Measurements from ENCODE around the gene ATP1A4.

The ATP1A4 gene

GRCh38 chr1:160114085-160114484 is 37.3 kb upstream of the ATP1A4 start:
- no peaks in the 10 kb centered on the region for H3K27me3 ChIP-seq (ENCODE audit: control insufficient read depth, insufficient read depth, low read length)
- no peak overlapping the region for H3K4me3 ChIP-seq (ENCODE audit: low read depth, low read length)
- H3K9ac ChIP-seq (ENCODE audit: low read depth, low read length): no peak overlapping the region

DNA sequence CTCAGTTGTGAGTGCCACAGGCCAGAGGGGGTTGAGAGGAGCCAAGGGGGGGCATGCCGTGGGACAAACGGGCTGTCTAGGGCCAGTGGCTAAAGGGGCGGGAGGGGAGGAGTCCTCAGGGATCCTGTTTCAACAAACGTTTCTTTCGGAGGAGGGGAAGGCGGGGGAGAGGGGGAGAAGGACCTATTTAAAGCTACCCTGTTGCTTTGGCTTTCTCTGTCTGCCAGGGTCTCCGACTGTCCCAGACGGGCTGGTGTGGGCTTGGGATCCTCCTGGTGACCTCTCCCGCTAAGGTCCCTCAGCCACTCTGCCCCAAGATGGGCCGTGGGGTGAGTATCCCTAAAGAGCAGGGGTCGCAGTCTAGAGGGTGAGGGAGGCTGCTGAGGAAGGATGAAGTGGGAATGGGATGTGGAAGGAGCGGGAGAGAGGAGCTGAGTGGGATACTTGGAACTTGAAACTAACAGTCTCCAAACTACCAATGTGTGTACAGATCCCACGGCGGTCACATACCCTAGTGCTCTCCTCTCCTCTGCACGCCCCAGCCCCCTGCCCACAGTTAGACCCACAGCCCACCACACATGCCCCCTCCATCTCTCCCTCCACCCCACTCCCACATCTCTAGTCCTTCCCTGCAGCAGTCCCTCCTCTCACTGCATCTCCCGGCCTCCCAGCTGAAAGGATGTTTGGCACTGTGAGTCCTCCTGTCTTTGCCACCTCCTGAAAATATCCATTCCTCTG is 35.7 kb upstream of the ATP1A4 start, which contains the start of gene ATP1A2:
ATP1A2 (plus strand) TSS at position 215 of the 738 bp plus-strand sequence; CDS start at position 318, 103 bp downstream.
- Histone ChIP-seq H3K4me3 (ENCODE audit: low read depth, low read length) (peak within 1 kb of the TSS; percentile 58), H3K27me3 (ENCODE audit: control insufficient read depth, insufficient read depth, low read length) (no peaks in the 10 kb centered on the region), H3K9ac (ENCODE audit: low read depth, low read length) (peak within 1 kb of the TSS; percentile 16), H3K36me3 (ENCODE audit: control insufficient read depth, insufficient read depth, low read length) (peaks cover 2% of the 10 kb centered on the region), H3K4me1 (ENCODE audit: control insufficient read depth, insufficient read depth, low read length) (peaks cover 27% of the 10 kb centered on the region), H3K9me3 (ENCODE audit: control insufficient read depth, insufficient read depth, low read length) (no peaks in the 10 kb centered on the region)

More at GRCh38 chr1:160114085-160114484, 37.3 kb upstream of the ATP1A4 start:
- Histone ChIP-seq H3K4me1 (ENCODE audit: control insufficient read depth, insufficient read depth, low read length) (peaks cover 36% of the 10 kb centered on the region), H3K9me3 (ENCODE audit: control insufficient read depth, insufficient read depth, low read length) (no peaks in the 10 kb centered on the region), H3K36me3 (ENCODE audit: control insufficient read depth, insufficient read depth, low read length) (peaks cover 2% of the 10 kb centered on the region)

- Histone ChIP-seq H3K9me3 (ENCODE audit: control insufficient read depth, insufficient read depth, low read length) (no peaks in the 10 kb centered on the region), H3K27me3 (ENCODE audit: control insufficient read depth, insufficient read depth, low read length) (no peaks in the 10 kb centered on the region), H3K9ac (ENCODE audit: low read depth, low read length) (no peak overlapping the region), H3K36me3 (ENCODE audit: control insufficient read depth, insufficient read depth, low read length) (peaks cover 2% of the 10 kb centered on the region), H3K4me3 (ENCODE audit: low read depth, low read length) (peak overlapping the region; percentile 58), H3K4me1 (ENCODE audit: control insufficient read depth, insufficient read depth, low read length) (peaks cover 27% of the 10 kb centered on the region)
Observed at GRCh38 chr1:160116283-160117147, 34.9 kb upstream of the ATP1A4 start.

DNA sequence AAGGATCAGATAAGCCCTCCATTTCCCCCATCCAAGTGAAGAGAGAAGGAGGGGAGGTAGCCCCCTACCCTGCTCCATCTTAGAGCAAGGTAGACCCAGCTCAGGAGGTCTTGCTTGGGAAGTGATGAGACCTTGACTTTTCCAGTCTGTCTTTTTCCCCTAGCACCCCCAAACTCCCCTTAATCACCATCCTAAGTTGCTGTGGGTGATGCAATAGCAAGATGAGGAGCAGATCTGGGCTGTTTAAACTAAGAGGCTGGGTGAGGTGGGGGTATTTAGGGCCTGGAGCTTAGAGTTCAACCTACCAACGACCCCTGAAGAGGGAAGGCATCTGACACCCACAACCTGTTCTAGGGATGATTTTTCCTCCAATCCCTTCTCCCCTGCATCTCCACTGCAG is 34.1 kb upstream of the ATP1A4 start:
- H3K4me3 ChIP-seq (ENCODE audit: low read depth, low read length): peak overlapping the region; percentile 22
- H3K9ac ChIP-seq (ENCODE audit: low read depth, low read length): no peak overlapping the region

GRCh38 chr1:160117709-160118183 is 33.7 kb upstream of the ATP1A4 start:
- H3K36me3 ChIP-seq (ENCODE audit: control insufficient read depth, insufficient read depth, low read length): peaks cover 2% of the 10 kb centered on the region
- peaks cover 27% of the 10 kb centered on the region for H3K4me1 ChIP-seq (ENCODE audit: control insufficient read depth, insufficient read depth, low read length)
- no peak overlapping the region for H3K4me3 ChIP-seq (ENCODE audit: low read depth, low read length)
- H3K27me3 ChIP-seq (ENCODE audit: control insufficient read depth, insufficient read depth, low read length): no peaks in the 10 kb centered on the region
- H3K9ac ChIP-seq (ENCODE audit: low read depth, low read length): no peak overlapping the region
- H3K9me3 ChIP-seq (ENCODE audit: control insufficient read depth, insufficient read depth, low read length): no peaks in the 10 kb centered on the region

More for the DNA sequence above, 34.1 kb upstream of the ATP1A4 start:
- peaks cover 2% of the 10 kb centered on the region for H3K36me3 ChIP-seq (ENCODE audit: control insufficient read depth, insufficient read depth, low read length)
- no peaks in the 10 kb centered on the region for H3K9me3 ChIP-seq (ENCODE audit: control insufficient read depth, insufficient read depth, low read length)
- H3K4me1 ChIP-seq (ENCODE audit: control insufficient read depth, insufficient read depth, low read length): peaks cover 27% of the 10 kb centered on the region
- H3K27me3 ChIP-seq (ENCODE audit: control insufficient read depth, insufficient read depth, low read length): no peaks in the 10 kb centered on the region

DNA sequence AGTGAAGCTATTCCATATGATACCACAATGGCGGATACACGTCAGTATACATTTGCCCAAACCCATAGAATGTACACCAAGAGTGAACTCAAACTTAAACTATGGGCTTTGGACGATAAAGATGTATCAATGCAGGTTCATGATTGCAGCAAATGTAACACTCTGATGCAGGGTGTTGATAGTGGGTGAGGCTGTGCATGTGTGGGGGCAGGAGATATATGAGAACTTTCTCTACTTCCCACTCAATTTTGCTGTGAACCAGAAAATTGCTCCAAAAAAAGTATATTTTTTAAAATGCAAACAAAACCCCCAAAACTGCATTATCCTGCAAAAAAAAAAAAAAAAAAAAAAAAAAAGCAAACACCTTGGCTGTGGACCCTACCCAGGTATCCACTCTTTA is 32.5 kb upstream of the ATP1A4 start:
- H3K27me3 ChIP-seq (ENCODE audit: control insufficient read depth, insufficient read depth, low read length): no peaks in the 10 kb centered on the region
- no peak overlapping the region for H3K4me3 ChIP-seq (ENCODE audit: low read depth, low read length)
- peaks cover 2% of the 10 kb centered on the region for H3K36me3 ChIP-seq (ENCODE audit: control insufficient read depth, insufficient read depth, low read length)
- peaks cover 20% of the 10 kb centered on the region for H3K4me1 ChIP-seq (ENCODE audit: control insufficient read depth, insufficient read depth, low read length)
- no peak overlapping the region for H3K9ac ChIP-seq (ENCODE audit: low read depth, low read length)
- H3K9me3 ChIP-seq (ENCODE audit: control insufficient read depth, insufficient read depth, low read length): no peaks in the 10 kb centered on the region

- Histone ChIP-seq H3K4me1 (ENCODE audit: control insufficient read depth, insufficient read depth, low read length) (peaks cover 13% of the 10 kb centered on the region), H3K36me3 (ENCODE audit: control insufficient read depth, insufficient read depth, low read length) (peaks cover 14% of the 10 kb centered on the region), H3K4me3 (ENCODE audit: low read depth, low read length) (no peak overlapping the region), H3K27me3 (ENCODE audit: control insufficient read depth, insufficient read depth, low read length) (no peaks in the 10 kb centered on the region), H3K9ac (ENCODE audit: low read depth, low read length) (no peak overlapping the region), H3K9me3 (ENCODE audit: control insufficient read depth, insufficient read depth, low read length) (no peaks in the 10 kb centered on the region)
Observed at GRCh38 chr1:160120797-160121196, 30.6 kb upstream of the ATP1A4 start.

DNA sequence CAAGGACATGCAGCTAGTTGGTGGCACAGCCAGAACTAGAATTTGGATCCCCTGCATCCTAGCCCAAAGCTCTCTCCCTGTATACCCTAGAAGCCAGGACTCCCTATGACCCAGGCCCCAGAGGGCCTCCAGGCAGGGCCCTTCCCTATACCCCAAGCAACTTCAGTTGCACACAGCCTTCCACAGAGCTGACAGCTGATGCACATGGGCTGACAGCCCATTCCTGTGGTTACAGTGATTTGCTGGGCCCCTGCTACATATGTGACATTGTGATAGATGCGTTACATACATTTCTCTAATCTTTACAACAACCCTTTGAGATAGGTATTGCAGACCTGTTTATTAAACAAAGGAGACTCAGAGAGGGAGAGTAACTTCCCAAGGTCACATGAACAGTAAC is 30.0 kb upstream of the ATP1A4 start:
- H3K4me1 ChIP-seq (ENCODE audit: control insufficient read depth, insufficient read depth, low read length): peaks cover 13% of the 10 kb centered on the region
- no peaks in the 10 kb centered on the region for H3K9me3 ChIP-seq (ENCODE audit: control insufficient read depth, insufficient read depth, low read length)
- H3K9ac ChIP-seq (ENCODE audit: low read depth, low read length): no peak overlapping the region
- H3K27me3 ChIP-seq (ENCODE audit: control insufficient read depth, insufficient read depth, low read length): no peaks in the 10 kb centered on the region
- H3K4me3 ChIP-seq (ENCODE audit: low read depth, low read length): no peak overlapping the region
- H3K36me3 ChIP-seq (ENCODE audit: control insufficient read depth, insufficient read depth, low read length): peaks cover 14% of the 10 kb centered on the region

GRCh38 chr1:160122978-160123495 is 28.4 kb upstream of the ATP1A4 start:
- H3K9me3 ChIP-seq (ENCODE audit: control insufficient read depth, insufficient read depth, low read length): no peaks in the 10 kb centered on the region
- H3K4me3 ChIP-seq (ENCODE audit: low read depth, low read length): no peak overlapping the region
- H3K9ac ChIP-seq (ENCODE audit: low read depth, low read length): no peak overlapping the region
- H3K4me1 ChIP-seq (ENCODE audit: control insufficient read depth, insufficient read depth, low read length): peaks cover under 1% of the 10 kb centered on the region
- peaks cover 17% of the 10 kb centered on the region for H3K36me3 ChIP-seq (ENCODE audit: control insufficient read depth, insufficient read depth, low read length)
- no peaks in the 10 kb centered on the region for H3K27me3 ChIP-seq (ENCODE audit: control insufficient read depth, insufficient read depth, low read length)

DNA sequence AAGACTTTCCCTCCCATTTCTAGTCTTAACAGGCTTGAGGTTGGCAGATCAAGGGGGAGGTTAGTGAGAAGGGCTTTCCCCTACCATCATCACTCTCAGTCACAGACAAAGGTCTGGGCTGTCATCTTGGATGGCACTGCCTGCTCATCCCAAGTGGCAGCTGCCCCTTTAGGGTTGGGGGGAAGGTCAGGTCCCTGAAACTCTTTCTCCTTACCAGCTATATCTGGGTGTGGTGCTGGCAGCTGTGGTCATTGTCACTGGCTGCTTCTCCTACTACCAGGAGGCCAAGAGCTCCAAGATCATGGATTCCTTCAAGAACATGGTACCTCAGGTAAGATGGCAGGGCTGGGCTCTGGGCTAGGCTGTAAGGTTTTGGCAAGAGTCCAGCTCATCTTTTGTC is 27.7 kb upstream of the ATP1A4 start:
- Histone ChIP-seq H3K9ac (ENCODE audit: low read depth, low read length) (no peak overlapping the region), H3K4me1 (ENCODE audit: control insufficient read depth, insufficient read depth, low read length) (no peaks in the 10 kb centered on the region), H3K27me3 (ENCODE audit: control insufficient read depth, insufficient read depth, low read length) (no peaks in the 10 kb centered on the region), H3K36me3 (ENCODE audit: control insufficient read depth, insufficient read depth, low read length) (peaks cover 19% of the 10 kb centered on the region), H3K9me3 (ENCODE audit: control insufficient read depth, insufficient read depth, low read length) (no peaks in the 10 kb centered on the region), H3K4me3 (ENCODE audit: low read depth, low read length) (no peak overlapping the region)

DNA sequence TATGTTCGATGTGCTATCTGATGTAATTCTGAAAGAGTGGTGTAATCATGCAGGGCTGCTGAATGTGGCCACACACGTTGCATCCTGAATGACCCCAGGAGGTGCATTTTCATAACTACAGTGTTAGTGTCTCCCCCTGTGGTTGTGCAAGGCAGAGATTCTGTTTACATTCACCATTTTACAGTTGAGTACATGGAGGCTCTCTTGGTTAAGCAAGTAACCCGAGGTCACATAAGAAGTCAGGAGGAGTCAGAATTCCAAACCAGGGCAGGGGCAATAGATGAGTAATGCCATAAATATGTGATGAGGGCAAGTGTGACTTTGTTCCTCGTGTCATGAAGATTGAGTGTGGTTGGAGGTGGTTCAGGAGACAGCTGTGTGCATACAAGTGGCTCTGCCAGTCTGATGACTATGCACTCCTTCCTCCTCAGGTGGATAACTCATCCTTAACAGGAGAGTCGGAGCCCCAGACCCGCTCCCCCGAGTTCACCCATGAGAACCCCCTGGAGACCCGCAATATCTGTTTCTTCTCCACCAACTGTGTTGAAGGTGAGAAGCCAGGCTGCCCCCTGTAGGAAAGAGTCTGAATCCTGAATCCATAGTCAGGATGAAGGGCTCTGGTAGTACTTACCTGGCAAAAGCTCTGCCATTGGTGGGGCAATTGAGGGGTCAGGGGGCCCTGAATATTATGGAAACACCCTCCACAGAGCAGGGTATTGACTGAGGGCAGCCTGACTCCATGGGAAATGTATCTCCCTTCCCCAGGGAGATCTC is 26.5 kb upstream of the ATP1A4 start:
- no peaks in the 10 kb centered on the region for H3K27me3 ChIP-seq (ENCODE audit: control insufficient read depth, insufficient read depth, low read length)
- H3K9ac ChIP-seq (ENCODE audit: low read depth, low read length): no peak overlapping the region
- H3K9me3 ChIP-seq (ENCODE audit: control insufficient read depth, insufficient read depth, low read length): no peaks in the 10 kb centered on the region
- no peaks in the 10 kb centered on the region for H3K4me1 ChIP-seq (ENCODE audit: control insufficient read depth, insufficient read depth, low read length)
- H3K36me3 ChIP-seq (ENCODE audit: control insufficient read depth, insufficient read depth, low read length): peaks cover 29% of the 10 kb centered on the region
- H3K4me3 ChIP-seq (ENCODE audit: low read depth, low read length): no peak overlapping the region
